ENCODE results near the gene IQGAP2.

The IQGAP2 gene

DNA sequence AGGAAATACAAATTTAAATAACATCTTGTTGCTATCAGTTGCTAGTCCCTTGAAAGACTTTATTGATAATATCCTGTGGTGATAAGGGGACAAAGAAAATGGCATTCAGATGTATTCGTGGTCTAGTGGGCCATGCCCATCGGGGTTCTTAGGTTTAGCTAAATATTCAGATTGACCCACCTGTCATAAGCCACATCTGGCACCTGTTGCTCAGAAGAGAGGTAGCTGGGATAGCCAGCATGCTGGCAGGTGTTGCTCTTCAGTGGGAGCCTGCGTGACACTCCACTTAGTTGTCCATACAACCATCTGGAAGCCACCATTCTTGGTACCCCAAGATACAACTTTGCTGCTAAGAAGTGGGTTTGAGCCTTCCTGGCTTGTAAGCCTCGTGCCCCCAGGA is 183.4 kb downstream of the IQGAP2 start:
- ChIA-PET POLR2A (no interaction called here), CTCF (interaction anchor here (1.2 to 3.2 kb wide), 4 partner anchors 9 to 43 kb away, joined by 3 to 17 read pairs (median 5); no protein-coding TSS in a partner anchor)
- TF ChIP-seq, protein P1, sequence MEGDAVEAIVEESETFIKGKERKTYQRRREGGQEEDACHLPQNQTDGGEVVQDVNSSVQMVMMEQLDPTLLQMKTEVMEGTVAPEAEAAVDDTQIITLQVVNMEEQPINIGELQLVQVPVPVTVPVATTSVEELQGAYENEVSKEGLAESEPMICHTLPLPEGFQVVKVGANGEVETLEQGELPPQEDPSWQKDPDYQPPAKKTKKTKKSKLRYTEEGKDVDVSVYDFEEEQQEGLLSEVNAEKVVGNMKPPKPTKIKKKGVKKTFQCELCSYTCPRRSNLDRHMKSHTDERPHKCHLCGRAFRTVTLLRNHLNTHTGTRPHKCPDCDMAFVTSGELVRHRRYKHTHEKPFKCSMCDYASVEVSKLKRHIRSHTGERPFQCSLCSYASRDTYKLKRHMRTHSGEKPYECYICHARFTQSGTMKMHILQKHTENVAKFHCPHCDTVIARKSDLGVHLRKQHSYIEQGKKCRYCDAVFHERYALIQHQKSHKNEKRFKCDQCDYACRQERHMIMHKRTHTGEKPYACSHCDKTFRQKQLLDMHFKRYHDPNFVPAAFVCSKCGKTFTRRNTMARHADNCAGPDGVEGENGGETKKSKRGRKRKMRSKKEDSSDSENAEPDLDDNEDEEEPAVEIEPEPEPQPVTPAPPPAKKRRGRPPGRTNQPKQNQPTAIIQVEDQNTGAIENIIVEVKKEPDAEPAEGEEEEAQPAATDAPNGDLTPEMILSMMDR (IDR thresholded peaks at IDR 0.05; ENCODE audit: control extremely low read depth, extremely low read depth, low read depth, missing control alignments), result no peak
- DNase-seq (ENCODE audit: extremely low spot score), result no peak

DNA sequence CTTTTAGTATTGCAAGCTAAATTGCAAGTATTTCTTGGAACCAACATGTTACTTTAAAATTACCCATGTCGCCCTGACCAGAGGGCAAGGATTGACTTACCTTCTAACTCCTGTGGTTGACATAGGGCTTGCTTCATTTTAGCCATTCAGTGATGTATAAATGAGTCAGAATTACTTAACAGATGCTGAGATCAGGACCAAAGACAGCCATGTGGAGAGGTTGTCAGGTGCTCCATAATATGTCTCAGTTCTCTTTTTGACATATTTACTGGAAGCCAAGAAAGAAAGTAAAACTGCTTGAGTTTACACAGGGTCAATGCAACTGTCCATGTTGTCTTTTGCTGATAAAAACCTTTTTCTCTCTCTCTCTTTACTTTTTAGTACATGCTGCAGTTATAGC is 186.9 kb downstream of the IQGAP2 start:
- TF ChIP-seq, protein P1 (IDR thresholded peaks at IDR 0.05; ENCODE audit: control extremely low read depth, extremely low read depth, low read depth, missing control alignments), result no peak
- peak; percentile 60 for DNase-seq (ENCODE audit: extremely low spot score)
- CTCF ChIA-PET, result interaction anchor here (1.1 to 4.7 kb wide), 2 partner anchors 12 to 185 kb away, joined by 3 to 31 read pairs; no protein-coding TSS in a partner anchor

DNA sequence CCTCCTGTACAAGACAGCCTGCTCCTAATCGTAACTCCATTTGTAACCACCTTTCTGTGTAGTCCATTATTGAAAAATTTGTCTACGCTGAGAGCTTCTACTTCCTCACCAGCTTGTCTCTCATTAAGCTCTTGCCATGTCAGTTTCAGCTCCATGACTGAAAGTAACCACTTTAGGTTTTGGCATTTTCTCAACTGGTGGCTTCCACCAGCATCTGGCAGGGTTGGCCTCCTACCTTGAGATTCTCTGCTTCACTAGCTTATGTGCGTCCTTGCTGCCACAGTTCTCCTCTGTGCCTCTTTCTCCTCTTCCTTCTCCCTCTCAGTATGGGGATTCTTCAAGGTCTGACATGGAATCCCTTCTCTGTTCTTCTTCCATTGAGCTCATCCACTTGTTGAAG is 188.3 kb downstream of the IQGAP2 start:
- no peak for DNase-seq (ENCODE audit: extremely low spot score)
- CTCF ChIA-PET, result interaction anchor here (0.8 to 4.7 kb wide), 7 partner anchors 8 to 183 kb away, joined by 4 to 31 read pairs (median 5); no protein-coding TSS in a partner anchor
- POLR2A ChIA-PET, result no interaction called here
- TF ChIP-seq, protein P1 (IDR thresholded peaks at IDR 0.05; ENCODE audit: control extremely low read depth, extremely low read depth, low read depth, missing control alignments), result no peak

More for the DNA sequence above, 186.9 kb downstream of the IQGAP2 start:
- POLR2A ChIA-PET, result no interaction called here

DNA sequence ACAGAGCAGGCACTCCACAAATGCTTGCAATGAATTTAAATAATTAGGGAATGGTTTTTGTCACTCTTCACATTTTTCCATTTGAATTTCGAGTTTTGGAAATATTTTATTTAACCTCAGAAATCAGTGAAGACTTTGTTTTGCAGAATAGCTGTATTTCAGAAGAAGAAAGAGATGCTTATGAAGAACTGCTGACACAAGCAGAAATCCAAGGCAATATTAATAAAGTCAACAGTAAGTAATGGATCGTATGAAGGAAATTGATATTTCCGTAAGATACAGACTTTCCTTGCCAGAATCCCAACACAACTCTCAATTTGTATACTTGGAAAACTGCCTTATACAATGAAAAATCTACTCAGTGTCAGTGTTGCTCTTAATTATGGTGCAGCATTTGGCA is 189.6 kb downstream of the IQGAP2 start:
- CTCF ChIA-PET, result interaction anchor here (1.7 to 4.7 kb wide), 3 partner anchors 9 to 45 kb away, joined by 4 to 31 read pairs (median 6); no protein-coding TSS in a partner anchor
- TF ChIP-seq, protein P1 (IDR thresholded peaks at IDR 0.05; ENCODE audit: control extremely low read depth, extremely low read depth, low read depth, missing control alignments), result no peak
- DNase-seq (ENCODE audit: extremely low spot score), result no peak
- POLR2A ChIA-PET, result no interaction called here

DNA sequence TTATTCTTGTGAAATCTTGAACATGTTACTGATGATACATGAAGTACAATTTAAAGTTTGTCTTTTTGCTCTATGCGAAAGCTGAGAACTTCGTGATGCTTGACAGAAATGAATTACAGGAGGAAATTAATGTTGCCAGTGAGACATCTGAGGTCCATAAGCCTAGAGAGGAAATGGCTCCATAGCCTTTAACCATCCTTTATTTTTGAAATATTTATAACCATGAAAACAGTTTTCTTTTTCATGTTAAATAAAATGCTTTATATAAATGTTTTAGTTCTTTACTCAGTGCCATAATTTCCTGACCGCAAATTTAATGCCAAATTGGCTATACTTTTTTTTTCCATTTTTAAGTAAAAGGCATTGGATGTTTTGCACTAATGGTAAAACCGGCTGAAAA is 191.0 kb downstream of the IQGAP2 start:
- no peak for DNase-seq (ENCODE audit: extremely low spot score)
- TF ChIP-seq, protein P1 (IDR thresholded peaks at IDR 0.05; ENCODE audit: control extremely low read depth, extremely low read depth, low read depth, missing control alignments), result no peak
- POLR2A ChIA-PET, result no interaction called here
- CTCF ChIA-PET, result interaction anchor here (1.8 kb wide), 1 partner anchor 180 kb away, joined by 6 read pairs; no protein-coding TSS in a partner anchor

DNA sequence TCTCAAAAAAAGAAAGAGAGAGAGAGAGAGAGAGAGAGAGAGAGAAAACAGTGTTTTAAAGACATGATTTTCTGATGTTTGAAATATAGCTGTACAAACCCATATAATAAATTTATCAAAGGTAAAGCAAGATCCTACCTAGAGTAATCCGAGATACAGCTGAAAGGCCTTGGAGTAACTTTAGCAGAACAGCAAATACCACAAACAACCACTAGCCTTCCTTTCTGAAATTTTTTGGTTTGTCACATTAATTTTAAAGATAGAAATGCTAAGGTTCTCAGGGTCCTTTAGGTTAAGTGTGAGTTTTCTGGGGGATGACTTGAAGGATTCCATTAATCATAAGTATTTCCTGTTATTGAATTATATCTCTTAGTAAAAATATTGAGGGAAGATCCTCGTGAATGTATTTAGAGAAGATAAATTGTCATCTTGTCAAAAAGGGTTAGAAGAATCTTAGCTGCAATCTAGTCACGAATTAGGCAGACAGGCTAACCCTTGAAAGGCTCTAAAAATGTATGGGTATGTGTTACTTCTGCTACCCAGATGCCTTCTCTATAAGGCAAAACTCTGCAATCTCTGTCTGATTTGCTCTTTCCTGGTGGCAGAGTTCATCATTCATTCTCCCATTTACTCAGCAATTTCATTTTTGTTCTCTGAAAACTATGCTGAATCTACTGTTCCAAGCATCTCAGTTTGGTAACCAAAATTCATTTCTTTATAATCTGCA is 192.8 kb downstream of the IQGAP2 start:
- DNase-seq (ENCODE audit: extremely low spot score), result no peak
- TF ChIP-seq, protein P1 (IDR thresholded peaks at IDR 0.05; ENCODE audit: control extremely low read depth, extremely low read depth, low read depth, missing control alignments), result no peak
- POLR2A ChIA-PET, result no interaction called here
- CTCF ChIA-PET, result interaction anchor here (1.7 to 1.8 kb wide), 2 partner anchors 15 to 179 kb away, joined by 4 to 6 read pairs; no protein-coding TSS in a partner anchor
